Stimulated activated CD4-positive, alpha-beta T cell treated with anti-CD3 and anti-CD28 coated beads, Interleukin-12 subunit alpha, Interleukin-12 subunit beta, amount 100 ng/mL, for 48 hours (primary cell): Measurements from ENCODE around the gene SP7.

ENCODE experiments used
- DNase-seq, 3 donors: peaks; one replicate each; pipeline ENCODE4 v3.0.0-alpha.2; 2020; ENCODE audit warnings: low read depth in 2 of 3, low spot score in 1 of 3

Gene SP7

GRCh38 chr12:53279283-53279869 is 56.8 kb downstream of the SP7 start:
- DNase-seq, result no peak

- no peak for DNase-seq
Observed at GRCh38 chr12:53277981-53278380, 58.2 kb downstream of the SP7 start.
